Mesodermal cell (in vitro differentiated cells): Measurements from ENCODE around the gene SMYD4.
A peak's percentile ranks its signal among the peaks of the same experiment; 100 is the strongest.
"Not testable (repeated sequence)": the region's sequence is repeated elsewhere in the genome, so short reads cannot be mapped to it uniquely, and the experiment has no call there.

Source experiments
- H3K27ac ChIP-seq: 2 replicates; pipeline ENCODE4 v1.7.0; 2013; ENCODE audit warnings: mild to moderate bottlenecking, low read depth, low read length, moderate library complexity; ENCODE audit not compliant: severe bottlenecking
- H3K36me3 ChIP-seq: 2 replicates; pipeline ENCODE4 v1.7.1; 2013; ENCODE audit warnings: mild to moderate bottlenecking, low read length, moderate library complexity; ENCODE audit not compliant: control insufficient read depth, insufficient read depth
- H3K4me1 ChIP-seq: one replicate; pipeline ENCODE4 v1.7.1; 2013; ENCODE audit warnings: mild to moderate bottlenecking, low read length; ENCODE audit not compliant: insufficient read depth, control insufficient read depth, poor library complexity, severe bottlenecking
- H3K4me3 ChIP-seq: 2 replicates; pipeline ENCODE4 v1.7.0; 2013; ENCODE audit warnings: low read length, control low read depth, mild to moderate bottlenecking; ENCODE audit not compliant: insufficient read depth, poor library complexity, severe bottlenecking; ENCODE audit errors: extremely low read depth
- H3K9me3 ChIP-seq: 2 replicates; pipeline ENCODE4 v1.7.1; 2013; ENCODE audit warnings: mild to moderate bottlenecking, low read length, moderate library complexity; ENCODE audit not compliant: control insufficient read depth
- WGBS, 2 experiments: methylation state at CpG; one replicate each; pipeline ENCODE4 v1.1.5; 2013; ENCODE audit warnings: missing lambda C conversion rate in 2 of 2; ENCODE audit not compliant: insufficient coverage in 2 of 2; 5-methylcytosine and 5-hydroxymethylcytosine counted together

SMYD4 gene

DNA sequence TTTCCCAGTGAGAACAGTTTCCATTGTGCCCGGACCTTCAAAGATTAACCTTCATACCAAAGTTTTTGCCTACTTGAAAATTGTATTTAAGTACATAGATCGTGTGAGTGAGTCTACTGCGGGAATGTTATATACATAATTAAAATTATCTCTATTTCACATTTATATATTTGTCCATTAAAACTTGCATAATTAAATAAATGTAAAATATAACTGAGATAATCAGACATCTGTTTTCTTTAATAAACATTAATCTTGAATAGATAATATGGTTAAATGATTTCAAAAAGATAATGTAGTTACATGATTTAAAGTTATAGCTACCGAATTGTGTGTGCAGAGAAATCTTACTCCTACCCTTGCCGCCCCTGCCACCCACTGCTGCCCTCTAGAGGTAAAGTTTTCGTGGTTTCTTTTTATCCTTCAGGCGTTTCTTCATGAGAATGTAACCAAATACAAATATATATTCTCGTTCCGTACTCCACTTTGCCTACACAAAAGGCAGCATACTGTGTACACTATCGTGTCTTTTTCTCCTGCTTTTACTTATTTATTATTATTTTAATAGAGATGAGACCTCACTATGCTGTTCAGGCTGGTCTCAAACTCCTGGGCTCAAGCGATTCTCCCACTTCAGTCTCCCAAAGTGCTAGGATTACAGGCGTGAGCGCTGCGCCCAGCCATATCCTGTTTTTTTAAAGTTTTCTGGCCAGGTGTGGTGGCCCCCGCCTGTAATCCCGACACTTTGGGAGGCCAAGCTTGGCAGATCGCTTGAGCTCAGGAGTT, 35.7 kb upstream of the SMYD4 start:
- Histone ChIP-seq H3K27ac (no peak overlapping the region), H3K9me3 (no peaks in the 10 kb centered on the region), H3K4me1 (no peaks in the 10 kb centered on the region), H3K36me3 (peaks cover 45% of the 10 kb centered on the region), H3K4me3 (no peak overlapping the region)
- WGBS, 2 experiments, result 78 to 86% methylated on average over 9 to 10 of the region's 17 CpGs

DNA sequence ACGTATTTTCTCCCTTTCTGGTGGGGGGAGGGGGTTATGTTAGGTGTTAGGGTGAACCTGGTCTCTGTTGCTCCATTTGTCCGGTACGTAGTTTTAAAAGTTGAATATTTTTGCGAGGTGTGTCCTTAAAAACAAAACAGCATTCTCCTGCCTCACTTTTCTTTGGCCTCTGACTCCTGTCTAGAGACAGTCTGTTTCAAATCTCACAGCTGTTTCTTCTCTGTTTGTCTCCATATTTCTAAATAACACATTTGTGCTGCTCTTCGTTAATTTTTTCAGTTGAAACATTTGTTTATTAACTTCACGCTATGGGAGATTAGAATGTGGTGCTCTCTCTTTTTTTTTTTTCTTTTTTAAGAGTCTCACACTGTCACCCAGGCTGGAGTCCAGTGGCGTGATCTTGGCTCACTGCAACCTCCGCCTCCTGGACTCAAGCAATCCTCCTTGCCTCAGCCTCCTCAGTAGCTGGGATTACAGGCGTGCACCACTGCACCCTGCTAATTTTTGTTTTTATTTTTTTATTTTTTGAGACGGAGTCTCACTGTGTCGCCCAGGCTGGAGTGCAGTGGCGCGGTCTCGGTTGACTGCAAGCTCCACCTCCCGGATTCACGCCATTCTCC, 31.8 kb upstream of the SMYD4 start:
- WGBS, 2 experiments, result 97 to 100% methylated on average over 10 to 11 of the region's 16 CpGs
- H3K4me3 ChIP-seq, result no peak overlapping the region
- no peak overlapping the region for H3K27ac ChIP-seq
- no peaks in the 10 kb centered on the region for H3K9me3 ChIP-seq
- no peaks in the 10 kb centered on the region for H3K4me1 ChIP-seq
- H3K36me3 ChIP-seq, result peaks cover 32% of the 10 kb centered on the region

DNA sequence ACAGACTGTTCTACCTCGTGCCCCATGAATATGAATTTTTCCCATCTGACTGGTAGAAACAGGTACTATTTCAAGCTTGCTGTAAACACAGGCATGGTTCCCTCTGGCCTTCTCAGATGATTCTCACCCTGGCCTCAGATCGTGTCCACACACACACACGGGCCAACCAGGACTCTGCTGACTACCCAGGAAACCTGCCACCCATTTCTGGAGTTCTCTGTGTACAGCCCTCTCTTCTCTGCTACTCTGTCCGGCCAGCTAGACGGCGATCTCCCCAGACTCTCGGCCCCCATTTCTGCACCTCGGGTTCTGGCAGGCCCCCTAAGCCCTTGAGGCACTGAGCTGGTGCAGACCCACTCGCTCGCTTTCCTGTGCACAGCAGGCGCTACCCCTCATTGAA, 31.3 kb upstream of the SMYD4 start:
- Histone ChIP-seq H3K4me1 (no peaks in the 10 kb centered on the region), H3K4me3 (no peak overlapping the region), H3K36me3 (peaks cover 33% of the 10 kb centered on the region), H3K9me3 (no peaks in the 10 kb centered on the region), H3K27ac (no peak overlapping the region)
- 96 to 97% methylated on average over 8 to 11 of the region's 11 CpGs for WGBS, 2 experiments

DNA sequence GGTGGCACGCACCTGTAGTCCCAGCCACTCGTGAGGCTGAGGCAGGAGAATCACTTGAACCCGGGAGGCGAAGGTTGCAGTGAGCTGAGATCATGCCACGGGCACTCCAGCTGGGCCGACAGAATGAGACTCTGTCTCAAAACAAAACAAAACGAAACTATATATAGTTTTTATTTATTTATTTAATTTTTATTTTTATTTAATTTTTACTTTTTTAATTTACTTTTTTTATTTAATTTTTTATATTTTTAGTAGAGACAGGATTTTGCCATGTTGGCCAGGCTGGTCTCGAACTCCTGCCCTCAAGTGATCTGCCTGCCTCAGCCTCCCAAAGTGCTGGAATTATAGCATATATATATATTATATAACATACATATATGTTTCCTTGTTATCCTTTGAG, 26.8 kb upstream of the SMYD4 start:
- H3K9me3 ChIP-seq, H3K4me3 ChIP-seq, H3K4me1 ChIP-seq, H3K27ac ChIP-seq: not testable (repeated sequence)
- peaks cover 59% of the 10 kb centered on the region for H3K36me3 ChIP-seq
- 91 to 94% methylated on average over 2 to 3 of the region's 8 CpGs for WGBS, 2 experiments

DNA sequence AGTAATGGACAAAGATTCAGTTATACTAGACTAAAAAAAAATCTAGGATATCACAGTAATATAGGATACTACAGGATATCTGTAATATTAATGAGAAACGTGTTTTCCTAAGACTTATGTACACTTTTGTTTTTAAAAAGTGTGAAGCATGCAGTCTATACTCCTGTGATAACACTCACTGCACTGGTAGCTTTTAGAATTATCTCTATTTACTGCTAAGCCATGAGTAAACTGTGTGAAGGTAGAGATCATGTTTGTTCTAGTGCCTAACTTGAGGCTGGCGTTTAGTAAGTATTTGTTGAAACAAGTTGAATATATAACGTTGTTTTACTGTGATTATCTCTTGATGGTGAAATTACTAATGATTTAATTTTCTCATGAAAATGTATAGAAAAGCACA, 24.0 kb upstream of the SMYD4 start:
- no peaks in the 10 kb centered on the region for H3K9me3 ChIP-seq
- H3K4me3 ChIP-seq, result no peak overlapping the region
- H3K4me1 ChIP-seq, result no peaks in the 10 kb centered on the region
- H3K36me3 ChIP-seq, result peaks cover 55% of the 10 kb centered on the region
- H3K27ac ChIP-seq, result no peak overlapping the region
- WGBS, 2 experiments, result 100% methylated on average over 1 of the region's 3 CpGs; no CpG with 5 or more reads in 1 of the 2 experiments

DNA sequence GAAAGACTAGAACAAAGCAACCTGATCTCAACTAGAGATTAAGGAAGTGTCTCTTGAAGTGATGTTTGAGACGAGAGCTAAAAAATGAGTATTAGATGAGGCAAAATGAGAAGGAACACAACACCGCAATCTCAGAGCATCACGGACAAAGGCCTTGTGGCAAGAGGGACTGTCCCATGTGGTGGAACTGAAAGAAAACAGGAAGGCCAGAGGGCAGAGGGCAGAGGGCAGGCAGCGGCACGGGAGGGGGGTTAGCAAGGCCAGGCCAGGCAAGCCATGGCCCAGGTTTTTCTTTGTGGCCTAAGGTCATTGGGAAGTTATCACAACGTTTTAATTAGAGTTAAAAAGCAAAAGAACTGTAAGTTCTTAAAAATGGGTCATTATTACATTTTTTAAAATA, 22.6 kb upstream of the SMYD4 start:
- Histone ChIP-seq H3K36me3 (peaks cover 64% of the 10 kb centered on the region), H3K9me3 (no peaks in the 10 kb centered on the region), H3K27ac (peak overlapping the region; percentile 59), H3K4me3 (no peak overlapping the region), H3K4me1 (no peaks in the 10 kb centered on the region)
- 87 to 90% methylated on average over 4 to 5 of the region's 6 CpGs for WGBS, 2 experiments

DNA sequence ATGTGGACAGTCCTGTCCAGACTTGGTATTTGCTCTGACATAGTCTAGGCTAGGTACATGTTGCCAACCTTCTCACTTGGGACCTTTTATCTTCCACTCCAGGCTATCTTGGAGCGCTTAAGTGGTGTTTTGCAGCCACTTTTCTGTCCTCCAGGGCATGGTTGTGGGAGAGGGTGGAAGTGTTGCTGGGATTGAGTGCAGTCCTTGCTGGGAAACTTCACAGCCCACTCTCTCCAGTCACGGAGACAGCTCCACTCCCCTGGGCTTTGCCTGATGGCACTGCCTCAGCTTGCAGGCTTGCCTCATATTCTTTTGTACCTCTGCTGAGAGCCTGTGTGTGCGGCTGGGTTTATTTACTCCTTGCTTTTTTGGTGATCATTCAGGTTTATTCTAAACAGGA, 17.5 kb upstream of the SMYD4 start:
- H3K27ac ChIP-seq, result no peak overlapping the region
- peaks cover 78% of the 10 kb centered on the region for H3K36me3 ChIP-seq
- H3K4me1 ChIP-seq, result no peaks in the 10 kb centered on the region
- 80 to 100% methylated on average over 1 of the region's 3 CpGs for WGBS, 2 experiments
- no peak overlapping the region for H3K4me3 ChIP-seq
- no peaks in the 10 kb centered on the region for H3K9me3 ChIP-seq

DNA sequence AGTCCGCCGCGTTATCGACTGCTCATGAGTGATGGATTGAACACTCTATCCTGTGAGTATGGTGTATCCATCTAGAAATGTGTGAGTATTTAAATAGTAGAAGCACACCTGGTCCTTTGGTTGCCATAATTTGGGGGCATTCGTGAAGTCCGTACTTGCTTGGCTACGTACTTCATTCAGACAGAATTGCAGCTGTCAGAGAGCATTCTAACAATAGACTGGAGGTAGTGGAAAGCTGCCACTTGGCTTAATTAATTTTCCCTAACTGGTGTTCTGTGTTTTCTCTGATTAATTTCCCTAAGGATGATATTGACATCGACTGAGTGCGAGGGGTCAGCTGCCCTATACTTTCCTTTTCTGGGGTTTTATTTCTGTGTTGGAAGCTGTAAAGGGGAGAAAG, 14.2 kb upstream of the SMYD4 start:
- H3K4me3 ChIP-seq, result no peak overlapping the region
- H3K36me3 ChIP-seq, result peaks cover 62% of the 10 kb centered on the region

DNA sequence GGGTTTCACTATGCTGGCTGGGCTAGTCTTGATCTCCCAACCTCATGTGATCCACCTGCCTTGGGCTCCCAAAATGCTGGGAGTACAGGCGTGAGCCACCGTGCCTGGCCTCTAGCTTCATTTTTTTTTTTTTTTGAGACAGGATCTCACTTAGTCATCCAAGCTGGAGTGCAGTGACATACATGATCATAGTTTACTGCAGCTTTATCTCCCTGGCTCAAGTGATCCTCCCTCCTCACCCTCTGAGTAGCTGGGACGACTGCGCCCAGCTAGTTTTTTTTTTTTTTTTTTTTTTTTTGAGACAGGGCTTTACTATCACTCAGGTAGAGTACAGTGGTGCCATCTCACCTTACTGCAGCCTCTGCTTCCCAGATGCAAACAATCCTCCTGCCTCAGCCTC, 9.8 kb upstream of the SMYD4 start:
- no peaks in the 10 kb centered on the region for H3K9me3 ChIP-seq
- peaks cover 53% of the 10 kb centered on the region for H3K36me3 ChIP-seq
- no peak overlapping the region for H3K4me3 ChIP-seq
- H3K27ac ChIP-seq, result no peak overlapping the region
- WGBS, 2 experiments, result 81 to 100% methylated on average over 2 of the region's 4 CpGs
- H3K4me1 ChIP-seq, result no peaks in the 10 kb centered on the region

More for the DNA sequence above, 14.2 kb upstream of the SMYD4 start:
- no peak overlapping the region for H3K27ac ChIP-seq
- no peaks in the 10 kb centered on the region for H3K9me3 ChIP-seq
- 93 to 97% methylated on average over 7 of the region's 9 CpGs for WGBS, 2 experiments
- no peaks in the 10 kb centered on the region for H3K4me1 ChIP-seq

DNA sequence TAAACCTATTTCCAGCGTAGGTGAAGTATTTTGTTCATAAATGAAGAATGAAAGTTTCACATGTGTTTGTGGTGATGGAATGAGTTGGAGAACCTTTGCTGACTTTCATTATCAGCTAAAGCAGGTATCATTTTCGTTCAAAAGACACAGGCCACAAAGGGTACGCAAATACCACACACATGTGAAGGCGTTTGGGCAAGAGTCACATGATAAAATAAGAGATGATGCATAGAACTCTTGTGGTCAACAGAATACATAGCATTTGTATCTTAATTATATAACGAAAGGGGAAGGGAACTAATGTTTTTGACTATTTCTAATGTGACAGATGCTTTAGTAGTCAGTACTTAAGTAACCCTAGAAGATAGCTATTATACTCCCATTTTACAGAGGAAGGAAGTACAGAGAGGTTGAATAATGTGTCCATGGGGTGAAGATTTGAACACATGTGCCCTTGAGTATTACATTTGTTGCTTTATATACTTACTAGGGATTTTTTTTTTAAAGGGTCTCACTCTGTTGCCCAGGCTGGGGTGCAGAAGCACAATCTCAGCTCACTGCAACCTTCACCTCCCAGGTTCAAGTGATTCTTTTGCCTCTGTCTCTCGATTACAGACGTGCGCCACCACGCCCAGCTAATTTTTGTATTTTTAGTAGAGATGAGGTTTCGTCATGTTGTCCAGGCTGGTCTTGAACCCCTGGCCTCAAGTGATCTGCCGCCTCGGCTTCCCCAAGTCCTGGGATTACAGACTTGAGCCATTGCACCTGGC, 4.9 kb upstream of the SMYD4 start:
- Histone ChIP-seq H3K36me3 (peaks cover 52% of the 10 kb centered on the region), H3K4me1 (no peaks in the 10 kb centered on the region), H3K9me3 (no peaks in the 10 kb centered on the region), H3K27ac (no peak overlapping the region), H3K4me3 (no peak overlapping the region)
- 87 to 97% methylated on average over 7 to 8 of the region's 12 CpGs for WGBS, 2 experiments
